Natural killer cell (primary cell): ENCODE data around the gene AP3B1. TPM values are rescaled to one million over a fixed set of nuclear protein-coding genes. Genes with fewer than 3 reads are reported as not detected.

ENCODE experiments used
- ATAC-seq, 3 donors: fragments of 150-1000 bp in 2 of 3; fragments of 200-7000 bp in 1 of 3; cut with Tn5 transposase; 1 replicate in 1 of 3; 2 replicates in 2 of 3; pipeline ENCODE4 v1.10.0; 2021; ENCODE audit warnings: mild to moderate bottlenecking in 2 of 3, moderate library complexity in 2 of 3
- DNase-seq, 2 donors: peaks; one replicate each; pipeline versions ENCODE4 v3.0.0 to v3.0.0-alpha.2; 2013 to 2021; ENCODE audit warnings: mixed read lengths in 1 of 2
- H3K27ac ChIP-seq: one replicate; pipeline ENCODE4 v1.5.1; 2013; ENCODE audit warnings: mild to moderate bottlenecking, low read length
- H3K27me3 ChIP-seq: one replicate; pipeline ENCODE4 v1.6.1; 2013; ENCODE audit warnings: low read length; ENCODE audit not compliant: control insufficient read depth, insufficient read depth
- H3K36me3 ChIP-seq: one replicate; pipeline ENCODE4 v1.6.1; 2013; ENCODE audit warnings: low read length; ENCODE audit not compliant: control insufficient read depth, insufficient read depth
- H3K4me1 ChIP-seq: one replicate; pipeline ENCODE4 v1.6.1; 2013; ENCODE audit warnings: low read length; ENCODE audit not compliant: control insufficient read depth, insufficient read depth
- H3K4me3 ChIP-seq: one replicate; pipeline ENCODE4 v1.5.1; 2013; ENCODE audit warnings: low read length
- H3K9me3 ChIP-seq: one replicate; pipeline ENCODE4 v1.6.1; 2013; ENCODE audit warnings: low read length; ENCODE audit not compliant: control insufficient read depth, insufficient read depth
- H3K27ac Mint-ChIP-seq, 2 donors: one replicate each; pipeline ENCODE4 v1.8.0; 2022; ENCODE audit warnings: mild to moderate bottlenecking in 2 of 2, mixed read lengths in 2 of 2, moderate library complexity in 1 of 2
- H3K27me3 Mint-ChIP-seq, 2 donors: one replicate each; pipeline ENCODE4 v1.8.0; 2022; ENCODE audit warnings: low read depth in 2 of 2, mixed read lengths in 2 of 2
- H3K36me3 Mint-ChIP-seq: one replicate; pipeline ENCODE4 v1.8.0; 2022; ENCODE audit warnings: mixed read lengths
- H3K4me1 Mint-ChIP-seq, 2 donors: one replicate each; pipeline ENCODE4 v1.8.0; 2022; ENCODE audit warnings: mixed read lengths in 2 of 2
- H3K4me3 Mint-ChIP-seq: one replicate; pipeline ENCODE4 v1.8.0; 2022; ENCODE audit warnings: mild to moderate bottlenecking, moderate library complexity, mixed read lengths
- H3K9me3 Mint-ChIP-seq, 2 donors: one replicate each; pipeline ENCODE4 v1.8.0; 2022; ENCODE audit warnings: mixed read lengths in 2 of 2
- WGBS: methylation state at CpG from one replicate; pipeline ENCODE4 v1.1.7; 2013; ENCODE audit warnings: missing lambda C conversion rate; ENCODE audit not compliant: insufficient coverage; 5-methylcytosine and 5-hydroxymethylcytosine counted together
- intact Hi-C: fragments of 100-400 bp; cut with micrococcal nuclease; formaldehyde crosslinking; loops from one replicate; pipeline ENCODE4 v1.14.2; 2022
- total RNA-seq, 4 donors: library from RNA; stranded (reverse); fragments of 120-200 nt in 1 of 4; gene quantifications; one replicate each; pipeline versions ENCODE4 v1.2.3 to v1.2.4, GENCODE V29; 2013 to 2022
- TF ChIP-seq, protein P1 (sequence below): fragments of 200-600 bp; IDR thresholded peaks from one replicate; pipeline ENCODE4 v1.8.0; 2022; ENCODE audit warnings: antibody characterized with exemption

The AP3B1 gene
- total RNA-seq, 3 donors from 2014 or later (not counting 1 experiment from before 2014, with no cell fraction given): 48.5 to 58.2 (median 56.2) TPM

DNA sequence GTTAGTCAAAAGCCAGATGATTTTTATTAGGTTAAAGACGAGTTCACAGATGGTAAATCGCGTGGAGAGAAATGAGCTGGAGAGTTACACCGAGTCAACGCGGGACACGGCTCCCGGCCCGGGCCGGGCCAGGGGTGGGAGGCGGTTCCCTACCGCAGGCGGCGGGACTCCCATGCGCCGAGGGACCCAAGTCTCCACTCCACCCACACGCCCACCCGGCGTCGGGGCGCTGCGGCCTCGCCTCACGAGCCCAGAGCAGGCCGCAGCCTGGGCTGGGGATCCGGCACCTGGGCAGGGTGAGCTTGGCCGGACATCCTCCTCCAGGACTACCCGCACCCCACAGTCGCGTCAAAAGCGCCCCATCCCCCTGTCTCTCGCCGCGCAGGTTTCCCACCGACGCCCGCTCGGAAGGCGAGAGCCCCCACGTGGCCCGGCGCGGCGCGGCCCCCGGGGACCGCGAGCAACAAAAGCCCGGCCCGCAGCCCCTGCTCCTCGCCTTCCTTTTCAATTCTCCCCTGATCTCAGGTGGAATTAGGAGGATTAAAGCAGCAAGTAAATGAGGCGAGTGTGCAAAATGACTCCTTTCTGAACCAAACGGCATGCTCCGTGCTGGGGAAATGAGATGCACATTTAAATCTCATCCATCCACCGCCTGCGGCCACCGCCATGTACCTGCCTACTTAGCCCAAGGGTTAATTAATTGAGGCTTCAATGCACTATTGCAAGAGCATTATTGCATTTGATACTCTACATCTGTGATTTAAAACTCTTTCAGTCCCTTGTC is 321.8 kb downstream of the AP3B1 start:
- Histone ChIP-seq H3K27ac (no peak overlapping the region), H3K36me3 (no peaks in the 10 kb centered on the region), H3K4me1 (peaks cover 13% of the 10 kb centered on the region), H3K4me3 (no peak overlapping the region), H3K27me3 (peaks cover 38% of the 10 kb centered on the region), H3K9me3 (no peaks in the 10 kb centered on the region)
- intact Hi-C loops: no loop called here
- 2% methylated on average over 57 of the region's 57 CpGs for WGBS
- Mint-ChIP-seq H3K27me3 (peaks cover 52 to 67% of the 10 kb centered on the region in 2 donors), H3K4me1 (peaks cover 10 to 13% of the 10 kb centered on the region in 2 donors), H3K36me3 (no peaks in the 10 kb centered on the region), H3K9me3 (no peaks in the 10 kb centered on the region), H3K4me3 (peak overlapping the region; percentile 76), H3K27ac (no peak overlapping the region)
- TF ChIP-seq, protein P1, sequence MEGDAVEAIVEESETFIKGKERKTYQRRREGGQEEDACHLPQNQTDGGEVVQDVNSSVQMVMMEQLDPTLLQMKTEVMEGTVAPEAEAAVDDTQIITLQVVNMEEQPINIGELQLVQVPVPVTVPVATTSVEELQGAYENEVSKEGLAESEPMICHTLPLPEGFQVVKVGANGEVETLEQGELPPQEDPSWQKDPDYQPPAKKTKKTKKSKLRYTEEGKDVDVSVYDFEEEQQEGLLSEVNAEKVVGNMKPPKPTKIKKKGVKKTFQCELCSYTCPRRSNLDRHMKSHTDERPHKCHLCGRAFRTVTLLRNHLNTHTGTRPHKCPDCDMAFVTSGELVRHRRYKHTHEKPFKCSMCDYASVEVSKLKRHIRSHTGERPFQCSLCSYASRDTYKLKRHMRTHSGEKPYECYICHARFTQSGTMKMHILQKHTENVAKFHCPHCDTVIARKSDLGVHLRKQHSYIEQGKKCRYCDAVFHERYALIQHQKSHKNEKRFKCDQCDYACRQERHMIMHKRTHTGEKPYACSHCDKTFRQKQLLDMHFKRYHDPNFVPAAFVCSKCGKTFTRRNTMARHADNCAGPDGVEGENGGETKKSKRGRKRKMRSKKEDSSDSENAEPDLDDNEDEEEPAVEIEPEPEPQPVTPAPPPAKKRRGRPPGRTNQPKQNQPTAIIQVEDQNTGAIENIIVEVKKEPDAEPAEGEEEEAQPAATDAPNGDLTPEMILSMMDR: no peak
- DNase-seq: peak in 1 of 2 donors; percentile 34
- peak in 2 of 3 donors; percentile 49 to 79 for ATAC-seq

GRCh38 chr5:77971776-77972468 is 322.6 kb downstream of the AP3B1 start:
- no peak overlapping the region for H3K27ac Mint-ChIP-seq
- Histone ChIP-seq H3K9me3 (no peaks in the 10 kb centered on the region), H3K27me3 (peaks cover 38% of the 10 kb centered on the region), H3K36me3 (no peaks in the 10 kb centered on the region), H3K4me1 (peaks cover 13% of the 10 kb centered on the region), H3K27ac (no peak overlapping the region), H3K4me3 (no peak overlapping the region)
- peaks cover 50 to 60% of the 10 kb centered on the region in 2 donors for H3K27me3 Mint-ChIP-seq
- WGBS: 18% methylated on average over 16 of the region's 16 CpGs
- intact Hi-C loops: no loop called here
- peak overlapping the region; percentile 49 for H3K4me3 Mint-ChIP-seq
- peak in 1 of 3 donors; percentile 36 for ATAC-seq
- peaks cover 10 to 13% of the 10 kb centered on the region in 2 donors for H3K4me1 Mint-ChIP-seq
- H3K9me3 Mint-ChIP-seq: no peaks in the 10 kb centered on the region
- TF ChIP-seq, protein P1: no peak
- H3K36me3 Mint-ChIP-seq: no peaks in the 10 kb centered on the region
- DNase-seq: no peak

DNA sequence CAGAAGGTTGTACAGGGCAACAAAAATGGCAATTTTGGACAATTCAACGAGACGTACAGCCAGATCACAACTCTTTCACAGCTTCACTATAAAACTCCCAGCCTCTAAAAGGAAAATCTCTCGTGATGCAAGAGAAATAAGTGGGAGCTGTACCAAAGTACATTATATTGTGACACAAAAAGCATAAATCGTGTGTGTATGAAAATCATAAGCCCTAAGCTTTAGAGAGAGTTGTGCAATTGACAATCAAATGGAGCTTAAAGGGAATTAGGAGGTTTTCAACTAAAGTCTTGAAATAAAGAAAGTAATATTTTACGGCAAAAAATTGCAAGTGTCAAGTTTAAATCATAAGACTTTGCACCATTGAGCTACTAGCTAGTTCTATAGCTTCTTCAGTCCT is 323.6 kb downstream of the AP3B1 start:
- Mint-ChIP-seq H3K9me3 (no peaks in the 10 kb centered on the region), H3K4me3 (peak overlapping the region; percentile 31), H3K36me3 (no peaks in the 10 kb centered on the region), H3K27me3 (peaks cover 49 to 61% of the 10 kb centered on the region in 2 donors), H3K27ac (no peak overlapping the region), H3K4me1 (peaks cover 10 to 13% of the 10 kb centered on the region in 2 donors)
- peaks cover 13% of the 10 kb centered on the region for H3K4me1 ChIP-seq
- 65% methylated on average over 5 of the region's 5 CpGs for WGBS
- H3K36me3 ChIP-seq: no peaks in the 10 kb centered on the region
- H3K27ac ChIP-seq: no peak overlapping the region
- no peaks in the 10 kb centered on the region for H3K9me3 ChIP-seq
- ATAC-seq (no peak), DNase-seq (no peak)
- no peak overlapping the region for H3K4me3 ChIP-seq
- intact Hi-C loops: no loop called here
- TF ChIP-seq, protein P1: no peak
- peaks cover 38% of the 10 kb centered on the region for H3K27me3 ChIP-seq
